ENCODE data around the gene OAS3. TPM values are rescaled to one million over a fixed set of nuclear protein-coding genes. Genes with fewer than 3 reads are reported as not detected.
"Not testable (repeated sequence)": the region's sequence is repeated elsewhere in the genome, so short reads cannot be mapped to it uniquely, and the experiment has no call there.

Gene OAS3
- total RNA-seq, 1 donor from 2014 or later = 2.0 TPM

- DNase-seq (ENCODE audit: low spot score in 2 of 2) = no peak
- FAIRE-seq = no peak
Observed at GRCh38 chr12:112979041-112979680, 40.9 kb downstream of the OAS3 start.

- DNase-seq (ENCODE audit: low spot score in 2 of 2) = no peak
- no peak for FAIRE-seq
Observed at GRCh38 chr12:112980491-112981158, 42.4 kb downstream of the OAS3 start.

GRCh38 chr12:112985642-112986290, 47.5 kb downstream of the OAS3 start:
- no peak for FAIRE-seq
- no peak for DNase-seq (ENCODE audit: low spot score in 2 of 2)

GRCh38 chr12:112986291-112986800, 48.1 kb downstream of the OAS3 start:
- no peak for FAIRE-seq
- DNase-seq (ENCODE audit: low spot score in 2 of 2) = no peak

- FAIRE-seq (no peak), DNase-seq (ENCODE audit: low spot score in 2 of 2) (no peak)
Observed at GRCh38 chr12:112987561-112987960, 49.3 kb downstream of the OAS3 start.

GRCh38 chr12:112988224-112988623, 50.0 kb downstream of the OAS3 start:
- DNase-seq (ENCODE audit: low spot score in 2 of 2) = no peak
- no peak for FAIRE-seq

GRCh38 chr12:112988823-112989385, 50.6 kb downstream of the OAS3 start:
- FAIRE-seq; DNase-seq (ENCODE audit: low spot score in 2 of 2): not testable (repeated sequence)

- no peak for FAIRE-seq
Observed at GRCh38 chr12:112989806-112990205, 51.5 kb downstream of the OAS3 start.

GRCh38 chr12:112992541-112993398, 54.5 kb downstream of the OAS3 start:
- DNase-seq (ENCODE audit: low spot score in 2 of 2) (peak; percentile 15 to 45), FAIRE-seq (no peak)

More at GRCh38 chr12:112989806-112990205, 51.5 kb downstream of the OAS3 start:
- no peak for DNase-seq (ENCODE audit: low spot score in 2 of 2)

GRCh38 chr12:112995008-112995407, 56.7 kb downstream of the OAS3 start:
- FAIRE-seq (no peak), DNase-seq (ENCODE audit: low spot score in 2 of 2) (no peak)

- DNase-seq (ENCODE audit: low spot score in 2 of 2) = no peak
- FAIRE-seq = no peak
Observed at GRCh38 chr12:112996501-112996900, 58.2 kb downstream of the OAS3 start.

GRCh38 chr12:112997506-112997905, 59.2 kb downstream of the OAS3 start:
- FAIRE-seq = no peak

GRCh38 chr12:112998987-112999767, 60.9 kb downstream of the OAS3 start:
- FAIRE-seq (no peak), DNase-seq (ENCODE audit: low spot score in 2 of 2) (no peak)

More at GRCh38 chr12:112997506-112997905, 59.2 kb downstream of the OAS3 start:
- no peak for DNase-seq (ENCODE audit: low spot score in 2 of 2)

- DNase-seq (ENCODE audit: low spot score in 2 of 2) (no peak), FAIRE-seq (no peak)
Observed at GRCh38 chr12:113000433-113000832, 62.2 kb downstream of the OAS3 start.

GRCh38 chr12:113002155-113002554, 63.9 kb downstream of the OAS3 start:
- no peak for DNase-seq (ENCODE audit: low spot score in 2 of 2)
- FAIRE-seq = no peak

- no peak for FAIRE-seq
- DNase-seq (ENCODE audit: low spot score in 2 of 2) = no peak
Observed at GRCh38 chr12:113002676-113003075, 64.4 kb downstream of the OAS3 start.

GRCh38 chr12:113003636-113004035, 65.4 kb downstream of the OAS3 start:
- no peak for FAIRE-seq

GRCh38 chr12:113005762-113006161, 67.5 kb downstream of the OAS3 start:
- FAIRE-seq = no peak
- DNase-seq (ENCODE audit: low spot score in 2 of 2) = no peak

More at GRCh38 chr12:113003636-113004035, 65.4 kb downstream of the OAS3 start:
- DNase-seq (ENCODE audit: low spot score in 2 of 2) = no peak

- DNase-seq (ENCODE audit: low spot score in 2 of 2) = no peak
- FAIRE-seq = no peak
Observed at GRCh38 chr12:113006206-113006605, 67.9 kb downstream of the OAS3 start.
